ENCODE results near the gene SH3BP2. TPM values are rescaled to one million over a fixed set of nuclear protein-coding genes. Genes with fewer than 3 reads are reported as not detected.

Gene SH3BP2
- total RNA-seq, 1 experiment from 2014 or later, result 52.8 TPM

GRCh38 chr4:2793586-2794485, 951 bp downstream of the SH3BP2 start:
- Histone ChIP-seq H3K79me2 (ENCODE audit: insufficient read depth, low read length) (no peaks in the 10 kb centered on the region), H3K9me3 (ENCODE audit: control insufficient read depth in 1 of 2, insufficient read depth in 1 of 2, low read depth in 1 of 2, low read length in 2 of 2) (no peaks in the 10 kb centered on the region), H3K9ac (ENCODE audit: low read length) (peak overlapping the region; percentile 66), H3K27ac (ENCODE audit: low read depth, low read length) (peak overlapping the region; percentile 39; the same call in 1 of the 2 replicates), H2AFZ (ENCODE audit: low read depth, low read length, poor library complexity, severe bottlenecking) (no peak overlapping the region), H4K20me1 (ENCODE audit: insufficient read depth) (no peaks in the 10 kb centered on the region), H3K9me2 (ENCODE audit: insufficient read depth) (no peaks in the 10 kb centered on the region), H3K4me1 (ENCODE audit: control insufficient read depth in 1 of 2, insufficient read depth in 2 of 2, low read length in 2 of 2) (peaks cover 40 to 58% of the 10 kb centered on the region in 2 experiments), H3K4me2 (ENCODE audit: low read length) (peak overlapping the region; percentile 88), H3K4me3 (replicated peaks in 1 of 2; ENCODE audit: low read depth in 1 of 2, low read length in 2 of 2) (peak overlapping the region; percentile 53 to 62), H3K36me3 (ENCODE audit: control insufficient read depth in 1 of 2, insufficient read depth in 2 of 2, low read length in 2 of 2) (no peaks in the 10 kb centered on the region), H3K27me3 (ENCODE audit: insufficient read depth, low read length) (no peaks in the 10 kb centered on the region)
- ATAC-seq, result peak; percentile 37
- DNase-seq (ENCODE audit: low read depth, low spot score), result peak; percentile 12
- RAD21 ChIA-PET (ENCODE audit: low non-redundant PET in 1 of 2, low total read pairs in 2 of 2, uncharacterized antibody in 2 of 2, unreplicated experiment in 2 of 2), result no interaction called here
- CTCF ChIA-PET, result no interaction called here
- TF ChIP-seq POLR2AphosphoS5 (IDR thresholded peaks at IDR 0.05; ENCODE audit: low read depth, low read length) (no peak), SIN3A (IDR thresholded peaks at IDR 0.05; ENCODE audit: low read depth) (no peak), SP1 (IDR thresholded peaks at IDR 0.05; ENCODE audit: low read depth) (no peak), YY1 (IDR thresholded peaks at IDR 0.05; ENCODE audit: extremely low read depth, insufficient replicate concordance, low read depth, low read length) (no peak), EZH2 (IDR thresholded peaks at IDR 0.05) (no peak), RAD21 (IDR thresholded peaks at IDR 0.05; ENCODE audit: low read depth) (no peak), SRF (IDR thresholded peaks at IDR 0.05; ENCODE audit: low read depth) (no peak), EZH2phosphoT487 (IDR thresholded peaks at IDR 0.05; ENCODE audit: borderline replicate concordance) (no peak), ELF1 (IDR thresholded peaks at IDR 0.05; ENCODE audit: borderline replicate concordance, low read depth) (no peak), ATF3 (IDR thresholded peaks at IDR 0.05) (no peak), POLR2A (IDR thresholded peaks at IDR 0.05; ENCODE audit: borderline replicate concordance, extremely low read depth, insufficient read depth, insufficient read length) (no peak), CEBPB (IDR thresholded peaks at IDR 0.05; ENCODE audit: low read depth) (no peak), TCF7L2 (IDR thresholded peaks at IDR 0.05; ENCODE audit: borderline replicate concordance, extremely low read depth, insufficient read depth, insufficient read length) (no peak), JUND (IDR thresholded peaks at IDR 0.05) (no peak), EGR1 (IDR thresholded peaks at IDR 0.05; ENCODE audit: low read depth) (no peak), FOSL1 (IDR thresholded peaks at IDR 0.05; ENCODE audit: low read depth) (no peak), ZFX (IDR thresholded peaks at IDR 0.05) (no peak)
- TF ChIP-seq, protein P1, sequence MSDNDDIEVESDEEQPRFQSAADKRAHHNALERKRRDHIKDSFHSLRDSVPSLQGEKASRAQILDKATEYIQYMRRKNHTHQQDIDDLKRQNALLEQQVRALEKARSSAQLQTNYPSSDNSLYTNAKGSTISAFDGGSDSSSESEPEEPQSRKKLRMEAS (IDR thresholded peaks at IDR 0.05), result no peak
- TF ChIP-seq, protein P2, sequence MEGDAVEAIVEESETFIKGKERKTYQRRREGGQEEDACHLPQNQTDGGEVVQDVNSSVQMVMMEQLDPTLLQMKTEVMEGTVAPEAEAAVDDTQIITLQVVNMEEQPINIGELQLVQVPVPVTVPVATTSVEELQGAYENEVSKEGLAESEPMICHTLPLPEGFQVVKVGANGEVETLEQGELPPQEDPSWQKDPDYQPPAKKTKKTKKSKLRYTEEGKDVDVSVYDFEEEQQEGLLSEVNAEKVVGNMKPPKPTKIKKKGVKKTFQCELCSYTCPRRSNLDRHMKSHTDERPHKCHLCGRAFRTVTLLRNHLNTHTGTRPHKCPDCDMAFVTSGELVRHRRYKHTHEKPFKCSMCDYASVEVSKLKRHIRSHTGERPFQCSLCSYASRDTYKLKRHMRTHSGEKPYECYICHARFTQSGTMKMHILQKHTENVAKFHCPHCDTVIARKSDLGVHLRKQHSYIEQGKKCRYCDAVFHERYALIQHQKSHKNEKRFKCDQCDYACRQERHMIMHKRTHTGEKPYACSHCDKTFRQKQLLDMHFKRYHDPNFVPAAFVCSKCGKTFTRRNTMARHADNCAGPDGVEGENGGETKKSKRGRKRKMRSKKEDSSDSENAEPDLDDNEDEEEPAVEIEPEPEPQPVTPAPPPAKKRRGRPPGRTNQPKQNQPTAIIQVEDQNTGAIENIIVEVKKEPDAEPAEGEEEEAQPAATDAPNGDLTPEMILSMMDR (IDR thresholded peaks at IDR 0.05 in 2 of 3, conservative IDR thresholded peaks at IDR 0.05 in 1 of 3; ENCODE audit: borderline replicate concordance in 1 of 3, insufficient read depth in 1 of 3, low read depth in 2 of 3, low read length in 2 of 3), result no peak
- TF ChIP-seq, protein P3, sequence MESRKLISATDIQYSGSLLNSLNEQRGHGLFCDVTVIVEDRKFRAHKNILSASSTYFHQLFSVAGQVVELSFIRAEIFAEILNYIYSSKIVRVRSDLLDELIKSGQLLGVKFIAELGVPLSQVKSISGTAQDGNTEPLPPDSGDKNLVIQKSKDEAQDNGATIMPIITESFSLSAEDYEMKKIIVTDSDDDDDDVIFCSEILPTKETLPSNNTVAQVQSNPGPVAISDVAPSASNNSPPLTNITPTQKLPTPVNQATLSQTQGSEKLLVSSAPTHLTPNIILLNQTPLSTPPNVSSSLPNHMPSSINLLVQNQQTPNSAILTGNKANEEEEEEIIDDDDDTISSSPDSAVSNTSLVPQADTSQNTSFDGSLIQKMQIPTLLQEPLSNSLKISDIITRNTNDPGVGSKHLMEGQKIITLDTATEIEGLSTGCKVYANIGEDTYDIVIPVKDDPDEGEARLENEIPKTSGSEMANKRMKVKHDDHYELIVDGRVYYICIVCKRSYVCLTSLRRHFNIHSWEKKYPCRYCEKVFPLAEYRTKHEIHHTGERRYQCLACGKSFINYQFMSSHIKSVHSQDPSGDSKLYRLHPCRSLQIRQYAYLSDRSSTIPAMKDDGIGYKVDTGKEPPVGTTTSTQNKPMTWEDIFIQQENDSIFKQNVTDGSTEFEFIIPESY (IDR thresholded peaks at IDR 0.05; ENCODE audit: extremely low read depth, insufficient replicate concordance, low read length), result no peak
- intact Hi-C loops (cut with micrococcal nuclease), result no loop called here
- BruUV-seq (replicated peaks), result TSS peak; percentile 45
- POLR2A ChIA-PET, result no interaction called here
